Muscle of arm (tissue), 12 donors: Measurements from ENCODE around the gene CD74. TPM values are rescaled to one million over a fixed set of nuclear protein-coding genes. Genes with fewer than 3 reads are reported as not detected.

Experiments used
- DNase-seq: peaks from one replicate; pipeline ENCODE4 v3.0.0-alpha.2; 2013
- polyA plus RNA-seq, 12 donors: library from polyadenylated mRNA; unstranded; fragments of 120-200 nt; gene quantifications; one replicate each; pipeline ENCODE4 v1.2.1, GENCODE V29; 2013; ENCODE audit not compliant: insufficient read length in 12 of 12

CD74 gene
- polyA plus RNA-seq, 12 donors = 44.8 to 427 (median 79.9) TPM; not detected in 1

GRCh38 chr5:150398722-150399523 lies 13.8 kb downstream of the CD74 start:
- no peak for DNase-seq

- no peak for DNase-seq
Measured at GRCh38 chr5:150397782-150398721, 14.7 kb downstream of the CD74 start.

GRCh38 chr5:150397146-150397781 lies 15.4 kb downstream of the CD74 start:
- DNase-seq = no peak

- no peak for DNase-seq
Measured at GRCh38 chr5:150396267-150396666, 16.4 kb downstream of the CD74 start.

- no peak for DNase-seq
Measured at GRCh38 chr5:150395688-150395975, 17.1 kb downstream of the CD74 start.

- DNase-seq = no peak
Measured at GRCh38 chr5:150394912-150395687, 17.6 kb downstream of the CD74 start.

GRCh38 chr5:150394131-150394530 lies 18.6 kb downstream of the CD74 start:
- no peak for DNase-seq

GRCh38 chr5:150393096-150393645 lies 19.5 kb downstream of the CD74 start:
- DNase-seq = no peak

GRCh38 chr5:150392680-150393079 lies 20.0 kb downstream of the CD74 start:
- DNase-seq = no peak

GRCh38 chr5:150391986-150392385 lies 20.7 kb downstream of the CD74 start:
- DNase-seq = no peak

GRCh38 chr5:150391064-150391834 lies 21.5 kb downstream of the CD74 start:
- no peak for DNase-seq

GRCh38 chr5:150389531-150390266 lies 23.0 kb downstream of the CD74 start:
- DNase-seq = no peak

- no peak for DNase-seq
Measured at GRCh38 chr5:150386024-150386855, 26.5 kb downstream of the CD74 start.

GRCh38 chr5:150384701-150385100 lies 28.0 kb downstream of the CD74 start:
- no peak for DNase-seq

- DNase-seq = no peak
Measured at GRCh38 chr5:150377964-150378694, 34.6 kb downstream of the CD74 start.

GRCh38 chr5:150376799-150377771 lies 35.6 kb downstream of the CD74 start:
- no peak for DNase-seq

GRCh38 chr5:150374651-150375050 lies 38.1 kb downstream of the CD74 start:
- no peak for DNase-seq
